Measurements from ENCODE around the gene MAST4. TPM values are rescaled to one million over a fixed set of nuclear protein-coding genes. Genes with fewer than 3 reads are reported as not detected.

The MAST4 gene
- total RNA-seq, 1 donor from 2014 or later, result 22.3 TPM

DNA sequence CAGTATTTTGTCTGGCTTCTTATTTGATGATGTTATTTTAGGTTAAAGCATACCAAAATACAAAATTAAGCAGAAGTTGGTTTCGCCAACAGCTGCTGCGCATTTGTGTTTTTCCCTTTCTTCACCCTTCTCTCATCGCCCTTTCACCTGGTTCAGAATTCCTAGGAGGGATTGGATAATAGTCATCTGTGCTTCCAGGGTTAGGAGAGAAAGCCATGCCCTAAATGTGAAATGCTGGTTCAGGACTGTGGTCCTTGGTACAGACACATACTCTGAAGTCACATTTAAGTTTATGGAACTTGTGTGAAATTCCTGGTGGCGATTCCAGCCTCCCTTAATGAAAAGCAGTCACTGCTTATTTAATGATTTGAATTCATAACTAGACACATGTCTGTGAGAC lies 7.7 kb downstream of the MAST4 start:
- Mint-ChIP-seq H3K4me3 (ENCODE audit: unreplicated experiment) (no peak overlapping the region), H3K27me3 (ENCODE audit: low read depth, unreplicated experiment) (peaks cover 18% of the 10 kb centered on the region), H3K27ac (ENCODE audit: unreplicated experiment) (no peak overlapping the region), H3K9me3 (ENCODE audit: unreplicated experiment) (peaks cover 5% of the 10 kb centered on the region), H3K36me3 (ENCODE audit: low read depth, unreplicated experiment) (no peaks in the 10 kb centered on the region), H3K4me1 (ENCODE audit: low read depth, unreplicated experiment) (peaks cover 4% of the 10 kb centered on the region)
- Histone ChIP-seq H3K4me3 (ENCODE audit: insufficient read depth, low read depth, low read length) (no peak overlapping the region), H3K79me2 (ENCODE audit: insufficient read depth, low read length) (no peaks in the 10 kb centered on the region), H2AFZ (ENCODE audit: low read depth, low read length) (no peak overlapping the region), H3K36me3 (ENCODE audit: insufficient read depth, low read length) (no peaks in the 10 kb centered on the region), H3K27ac (ENCODE audit: low read depth, low read length) (no peak overlapping the region), H3K27me3 (ENCODE audit: insufficient read depth, low read length) (peaks cover 2% of the 10 kb centered on the region), H3K9me3 (ENCODE audit: insufficient read depth, low read depth, low read length) (no peaks in the 10 kb centered on the region), H3K4me1 (ENCODE audit: insufficient read depth, low read length) (no peaks in the 10 kb centered on the region), H3K4me2 (ENCODE audit: low read length) (no peak overlapping the region), H3K9ac (ENCODE audit: low read length) (no peak overlapping the region), H4K20me1 (ENCODE audit: insufficient read depth, low read length) (no peaks in the 10 kb centered on the region)
- no peak for TF ChIP-seq EZH2 (IDR thresholded peaks at IDR 0.05; ENCODE audit: insufficient read depth, low read length)
- TF ChIP-seq, protein P1, sequence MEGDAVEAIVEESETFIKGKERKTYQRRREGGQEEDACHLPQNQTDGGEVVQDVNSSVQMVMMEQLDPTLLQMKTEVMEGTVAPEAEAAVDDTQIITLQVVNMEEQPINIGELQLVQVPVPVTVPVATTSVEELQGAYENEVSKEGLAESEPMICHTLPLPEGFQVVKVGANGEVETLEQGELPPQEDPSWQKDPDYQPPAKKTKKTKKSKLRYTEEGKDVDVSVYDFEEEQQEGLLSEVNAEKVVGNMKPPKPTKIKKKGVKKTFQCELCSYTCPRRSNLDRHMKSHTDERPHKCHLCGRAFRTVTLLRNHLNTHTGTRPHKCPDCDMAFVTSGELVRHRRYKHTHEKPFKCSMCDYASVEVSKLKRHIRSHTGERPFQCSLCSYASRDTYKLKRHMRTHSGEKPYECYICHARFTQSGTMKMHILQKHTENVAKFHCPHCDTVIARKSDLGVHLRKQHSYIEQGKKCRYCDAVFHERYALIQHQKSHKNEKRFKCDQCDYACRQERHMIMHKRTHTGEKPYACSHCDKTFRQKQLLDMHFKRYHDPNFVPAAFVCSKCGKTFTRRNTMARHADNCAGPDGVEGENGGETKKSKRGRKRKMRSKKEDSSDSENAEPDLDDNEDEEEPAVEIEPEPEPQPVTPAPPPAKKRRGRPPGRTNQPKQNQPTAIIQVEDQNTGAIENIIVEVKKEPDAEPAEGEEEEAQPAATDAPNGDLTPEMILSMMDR (IDR thresholded peaks at IDR 0.05; ENCODE audit: insufficient read depth, low read depth, low read length), result no peak
- FAIRE-seq (no peak), DNase-seq (ENCODE audit: low read depth) (no peak)

DNA sequence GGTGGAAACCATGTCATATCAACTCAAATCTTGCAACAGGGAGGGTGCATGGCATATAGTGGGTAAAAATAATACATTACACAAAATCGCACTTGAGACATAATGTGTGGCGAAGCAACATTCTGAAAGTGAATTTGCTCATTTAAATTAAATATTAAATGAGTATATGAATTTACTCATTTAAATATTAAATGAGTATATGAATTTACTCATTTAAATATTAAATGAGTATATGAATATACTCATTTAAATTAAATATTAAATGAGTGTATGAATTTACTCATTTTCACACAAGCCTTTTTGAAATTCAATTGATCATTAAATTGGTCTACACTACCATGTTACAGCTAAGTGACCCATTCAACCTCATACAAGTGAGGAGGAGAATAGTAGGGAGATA lies 10.5 kb downstream of the MAST4 start:
- Histone ChIP-seq H3K27ac (ENCODE audit: low read depth, low read length) (no peak overlapping the region), H3K27me3 (ENCODE audit: insufficient read depth, low read length) (peaks cover 2% of the 10 kb centered on the region), H3K79me2 (ENCODE audit: insufficient read depth, low read length) (no peaks in the 10 kb centered on the region), H4K20me1 (ENCODE audit: insufficient read depth, low read length) (no peaks in the 10 kb centered on the region), H3K4me2 (ENCODE audit: low read length) (no peak overlapping the region), H3K9me3 (ENCODE audit: insufficient read depth, low read depth, low read length) (no peaks in the 10 kb centered on the region), H3K9ac (ENCODE audit: low read length) (no peak overlapping the region), H3K36me3 (ENCODE audit: insufficient read depth, low read length) (no peaks in the 10 kb centered on the region), H2AFZ (ENCODE audit: low read depth, low read length) (no peak overlapping the region), H3K4me3 (ENCODE audit: insufficient read depth, low read depth, low read length) (no peak overlapping the region), H3K4me1 (ENCODE audit: insufficient read depth, low read length) (no peaks in the 10 kb centered on the region)
- Mint-ChIP-seq H3K9me3 (ENCODE audit: unreplicated experiment) (peaks cover 2% of the 10 kb centered on the region), H3K27me3 (ENCODE audit: low read depth, unreplicated experiment) (peaks cover 6% of the 10 kb centered on the region), H3K36me3 (ENCODE audit: low read depth, unreplicated experiment) (no peaks in the 10 kb centered on the region), H3K4me1 (ENCODE audit: low read depth, unreplicated experiment) (peaks cover 4% of the 10 kb centered on the region), H3K27ac (ENCODE audit: unreplicated experiment) (no peak overlapping the region), H3K4me3 (ENCODE audit: unreplicated experiment) (no peak overlapping the region)
- TF ChIP-seq EZH2 (IDR thresholded peaks at IDR 0.05; ENCODE audit: insufficient read depth, low read length), result no peak
- TF ChIP-seq, protein P1 (IDR thresholded peaks at IDR 0.05; ENCODE audit: insufficient read depth, low read depth, low read length), result no peak
- FAIRE-seq (no peak), DNase-seq (ENCODE audit: low read depth) (no peak)

DNA sequence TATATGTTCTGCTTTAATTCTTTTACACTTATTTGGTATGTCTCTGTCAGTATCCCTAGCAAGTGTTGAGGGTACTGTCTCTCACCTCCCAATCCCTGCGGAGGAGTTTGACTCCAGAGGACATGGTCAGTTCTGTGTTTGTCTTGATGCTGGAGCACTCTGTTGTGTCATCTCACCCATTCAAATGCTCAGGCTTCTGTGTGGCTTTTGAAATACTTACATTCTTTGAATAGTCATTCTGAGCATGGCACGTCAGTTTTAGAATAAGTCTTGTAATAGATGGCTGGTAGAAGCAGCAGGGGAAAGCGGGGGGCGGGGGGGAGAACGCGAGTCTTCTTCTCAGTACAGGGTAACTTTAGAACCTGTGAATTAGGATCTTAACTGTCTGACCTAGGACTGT lies 12.3 kb downstream of the MAST4 start:
- no peak overlapping the region for H3K4me2 ChIP-seq (ENCODE audit: low read length)
- H3K36me3 Mint-ChIP-seq (ENCODE audit: low read depth, unreplicated experiment), result no peaks in the 10 kb centered on the region

More for the DNA sequence above, 12.3 kb downstream of the MAST4 start:
- Mint-ChIP-seq H3K27ac (ENCODE audit: unreplicated experiment) (no peak overlapping the region), H3K4me3 (ENCODE audit: unreplicated experiment) (no peak overlapping the region), H3K27me3 (ENCODE audit: low read depth, unreplicated experiment) (peaks cover 3% of the 10 kb centered on the region), H3K9me3 (ENCODE audit: unreplicated experiment) (no peaks in the 10 kb centered on the region), H3K4me1 (ENCODE audit: low read depth, unreplicated experiment) (peaks cover 2% of the 10 kb centered on the region)
- Histone ChIP-seq H2AFZ (ENCODE audit: low read depth, low read length) (no peak overlapping the region), H3K9me3 (ENCODE audit: insufficient read depth, low read depth, low read length) (no peaks in the 10 kb centered on the region), H3K36me3 (ENCODE audit: insufficient read depth, low read length) (no peaks in the 10 kb centered on the region), H3K9ac (ENCODE audit: low read length) (no peak overlapping the region), H3K79me2 (ENCODE audit: insufficient read depth, low read length) (no peaks in the 10 kb centered on the region), H3K27me3 (ENCODE audit: insufficient read depth, low read length) (peaks cover 2% of the 10 kb centered on the region), H3K4me1 (ENCODE audit: insufficient read depth, low read length) (no peaks in the 10 kb centered on the region), H3K27ac (ENCODE audit: low read depth, low read length) (no peak overlapping the region), H3K4me3 (ENCODE audit: insufficient read depth, low read depth, low read length) (no peak overlapping the region), H4K20me1 (ENCODE audit: insufficient read depth, low read length) (no peaks in the 10 kb centered on the region)
- FAIRE-seq, result no peak
- TF ChIP-seq EZH2 (IDR thresholded peaks at IDR 0.05; ENCODE audit: insufficient read depth, low read length), result no peak
- TF ChIP-seq, protein P1 (IDR thresholded peaks at IDR 0.05; ENCODE audit: insufficient read depth, low read depth, low read length), result no peak
- no peak for DNase-seq (ENCODE audit: low read depth)
